Endodermal cell (in vitro differentiated cells): ENCODE data around the gene TP53. TPM values are rescaled to one million over a fixed set of nuclear protein-coding genes. Genes with fewer than 3 reads are reported as not detected.

ENCODE experiments used
- DNase-seq: peaks from one replicate; pipeline ENCODE4 v3.0.0-alpha.2; 2017
- H3K27ac ChIP-seq: 2 replicates; pipeline ENCODE4 v1.5.1; 2013; ENCODE audit warnings: mild to moderate bottlenecking, low read depth, low read length, moderate library complexity
- H3K27me3 ChIP-seq: 2 replicates; pipeline ENCODE4 v1.6.1; 2013; ENCODE audit warnings: mild to moderate bottlenecking, low read length, moderate library complexity; ENCODE audit not compliant: insufficient read depth, control insufficient read depth, poor library complexity, severe bottlenecking
- H3K36me3 ChIP-seq: 2 replicates; pipeline ENCODE4 v1.7.0; 2013; ENCODE audit warnings: mild to moderate bottlenecking, low read length, moderate library complexity; ENCODE audit not compliant: control insufficient read depth, insufficient read depth
- H3K4me1 ChIP-seq: one replicate; pipeline ENCODE4 v1.7.0; 2013; ENCODE audit warnings: low read length; ENCODE audit not compliant: control insufficient read depth, insufficient read depth
- H3K4me3 ChIP-seq: 2 replicates; pipeline ENCODE4 v1.5.1; 2013; ENCODE audit warnings: mild to moderate bottlenecking, low read length, moderate library complexity
- H3K9ac ChIP-seq: 2 replicates; pipeline ENCODE4 v1.6.1; 2013; ENCODE audit warnings: mild to moderate bottlenecking, low read length, moderate library complexity; ENCODE audit not compliant: poor library complexity, severe bottlenecking; ENCODE audit errors: extremely low read depth
- H3K9me3 ChIP-seq: 2 replicates; pipeline ENCODE4 v1.6.1; 2013; ENCODE audit warnings: mild to moderate bottlenecking, low read length, moderate library complexity; ENCODE audit not compliant: control insufficient read depth
- H3K27ac Mint-ChIP-seq: 2 replicates; pipeline ENCODE4 v1.8.0; 2020; ENCODE audit warnings: mixed read lengths
- H3K27me3 Mint-ChIP-seq: 2 replicates; pipeline ENCODE4 v1.8.0; 2021; ENCODE audit warnings: mild to moderate bottlenecking, mixed read lengths; ENCODE audit not compliant: insufficient read depth
- H3K36me3 Mint-ChIP-seq: 2 replicates; pipeline ENCODE4 v1.8.0; 2020; ENCODE audit warnings: low read depth, mixed read lengths
- H3K4me1 Mint-ChIP-seq: 2 replicates; pipeline ENCODE4 v1.8.0; 2020; ENCODE audit warnings: mixed read lengths
- H3K4me3 Mint-ChIP-seq: 2 replicates; pipeline ENCODE4 v1.8.0; 2020; ENCODE audit warnings: mild to moderate bottlenecking, moderate library complexity, mixed read lengths
- H3K9me3 Mint-ChIP-seq: 2 replicates; pipeline ENCODE4 v1.8.0; 2020; ENCODE audit warnings: mild to moderate bottlenecking, mixed read lengths
- CTCF ChIP-seq: fragments of 200-600 bp; sonication (generic); conservative IDR thresholded peaks from 2 replicates; pipeline ENCODE4 v1.5.0; 2021; ENCODE audit warnings: antibody characterized with exemption, mild to moderate bottlenecking
- WGBS, 2 experiments: methylation state at CpG; one replicate each; pipeline versions ENCODE4 v1.1.5 to v1.1.7; 2013; ENCODE audit warnings: missing lambda C conversion rate in 2 of 2, mixed read lengths in 1 of 2; ENCODE audit not compliant: insufficient coverage in 1 of 2, insufficient read length in 1 of 2; 5-methylcytosine and 5-hydroxymethylcytosine counted together
- total RNA-seq, 2 donors: library from RNA; stranded (reverse); fragmentation: NEBNext Ultra II Directional in 1 of 2; extraction: Animal tissue kit (Norgen Biotek cat#: 25700) in 1 of 2; gene quantifications; 2 replicates in 1 of 2; 3 replicates in 1 of 2; pipeline ENCODE4 v1.2.1, GENCODE V29; 2021

The TP53 gene
- total RNA-seq, 2 donors from 2014 or later: 113 to 130 TPM

DNA sequence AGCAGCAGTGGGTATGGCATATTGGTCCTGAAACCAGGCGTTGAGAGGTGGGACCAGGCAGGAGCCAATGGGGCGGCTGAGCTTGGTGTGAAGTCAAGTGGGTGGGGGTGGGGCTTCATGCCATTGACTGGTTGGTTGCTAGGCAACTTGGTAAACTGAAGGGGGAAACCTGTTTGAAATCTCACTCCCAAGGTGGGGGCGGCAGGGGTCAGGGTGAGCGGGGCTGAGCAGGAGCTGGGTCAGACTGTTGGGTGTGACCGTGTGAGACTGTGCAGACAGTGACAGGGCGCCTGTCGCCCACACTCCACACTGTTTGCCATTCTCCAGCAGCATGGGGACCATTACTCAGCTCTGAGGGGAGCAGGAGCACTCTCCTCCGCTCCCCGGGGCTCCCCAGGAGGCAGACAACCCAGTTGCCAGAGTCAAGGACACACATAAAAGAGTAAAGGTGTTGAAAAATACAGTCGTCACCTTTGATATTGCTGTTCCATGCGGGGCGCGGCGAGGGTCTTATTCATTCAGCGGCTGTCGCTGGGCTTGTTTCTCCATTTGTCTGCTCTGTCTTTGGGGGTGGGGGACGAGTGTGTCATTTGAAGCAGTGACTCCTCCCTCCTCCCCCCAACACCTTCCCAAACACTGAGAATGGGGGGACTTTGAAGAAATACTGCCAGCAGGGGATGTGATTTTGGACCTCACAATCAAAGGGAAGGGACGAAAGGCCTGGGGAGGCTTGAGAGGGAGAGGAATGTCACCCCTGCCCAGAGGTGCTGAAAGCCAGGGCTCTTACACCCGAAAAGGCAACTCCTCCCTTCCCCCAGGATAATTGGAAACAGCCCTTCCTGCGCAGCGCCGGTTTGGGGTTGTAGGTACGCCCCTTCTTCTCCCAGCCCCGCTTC, 16.5 kb upstream of the TP53 start:
- H3K27ac ChIP-seq: peak overlapping the region; percentile 83
- H3K9me3 Mint-ChIP-seq: no peaks in the 10 kb centered on the region
- peaks cover 8% of the 10 kb centered on the region for H3K36me3 Mint-ChIP-seq
- H3K9me3 ChIP-seq: no peaks in the 10 kb centered on the region
- H3K27ac Mint-ChIP-seq: peak overlapping the region; percentile 89
- peak; percentile 96 for DNase-seq
- TF ChIP-seq CTCF: no peak
- peaks cover 3% of the 10 kb centered on the region for H3K36me3 ChIP-seq
- peak overlapping the region; percentile 66 for H3K4me3 Mint-ChIP-seq
- H3K4me3 ChIP-seq: peak overlapping the region; percentile 85
- peaks cover 23% of the 10 kb centered on the region for H3K4me1 Mint-ChIP-seq
- peaks cover 6% of the 10 kb centered on the region for H3K4me1 ChIP-seq
- peak overlapping the region; percentile 48 for H3K9ac ChIP-seq
- peaks cover 28% of the 10 kb centered on the region for H3K27me3 Mint-ChIP-seq
- WGBS, 2 experiments: 15 to 19% methylated on average over 8 to 23 of the region's 24 CpGs
- peaks cover 14% of the 10 kb centered on the region for H3K27me3 ChIP-seq

GRCh38 chr17:7702776-7703175, 15.5 kb upstream of the TP53 start:
- H3K9ac ChIP-seq: no peak overlapping the region
- Mint-ChIP-seq H3K27me3 (peaks cover 28% of the 10 kb centered on the region), H3K27ac (no peak overlapping the region), H3K4me3 (no peak overlapping the region), H3K9me3 (no peaks in the 10 kb centered on the region), H3K4me1 (peaks cover 23% of the 10 kb centered on the region), H3K36me3 (peaks cover 13% of the 10 kb centered on the region)
- no peak for DNase-seq
- 92 to 96% methylated on average over 8 to 13 of the region's 13 CpGs for WGBS, 2 experiments
- H3K9me3 ChIP-seq: no peaks in the 10 kb centered on the region
- H3K4me1 ChIP-seq: peaks cover 6% of the 10 kb centered on the region
- peaks cover 8% of the 10 kb centered on the region for H3K36me3 ChIP-seq
- H3K27ac ChIP-seq: peak overlapping the region; percentile 62
- no peak overlapping the region for H3K4me3 ChIP-seq
- H3K27me3 ChIP-seq: peaks cover 14% of the 10 kb centered on the region
- TF ChIP-seq CTCF: no peak

DNA sequence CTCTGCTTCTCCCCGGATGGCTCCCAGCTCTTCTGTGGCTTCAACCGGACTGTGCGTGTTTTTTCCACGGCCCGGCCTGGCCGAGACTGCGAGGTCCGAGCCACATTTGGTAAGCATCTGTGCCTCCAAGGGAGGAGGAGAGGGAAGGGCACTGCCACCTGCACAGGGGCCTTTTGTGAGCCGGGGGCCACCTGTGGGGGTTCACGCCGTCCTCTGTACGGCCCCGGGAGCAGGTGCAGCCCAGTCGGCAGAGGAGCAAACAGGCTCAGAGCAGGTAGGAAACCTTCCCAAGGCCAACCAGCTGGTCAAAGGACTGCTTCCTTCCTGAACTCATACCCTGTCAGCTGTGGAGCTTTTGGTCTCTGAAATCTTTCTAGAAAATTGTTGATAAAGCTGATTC, 14.4 kb upstream of the TP53 start:
- no peak for DNase-seq
- peaks cover 6% of the 10 kb centered on the region for H3K4me1 ChIP-seq
- Mint-ChIP-seq H3K4me3 (no peak overlapping the region), H3K36me3 (peaks cover 19% of the 10 kb centered on the region), H3K27ac (no peak overlapping the region), H3K27me3 (peaks cover 21% of the 10 kb centered on the region), H3K9me3 (no peaks in the 10 kb centered on the region), H3K4me1 (peaks cover 22% of the 10 kb centered on the region)
- no peak overlapping the region for H3K9ac ChIP-seq
- peaks cover 11% of the 10 kb centered on the region for H3K36me3 ChIP-seq
- WGBS, 2 experiments: 96 to 100% methylated on average over 5 to 14 of the region's 14 CpGs
- no peak for TF ChIP-seq CTCF
- peaks cover 10% of the 10 kb centered on the region for H3K27me3 ChIP-seq
- no peak overlapping the region for H3K27ac ChIP-seq
- no peaks in the 10 kb centered on the region for H3K9me3 ChIP-seq
- H3K4me3 ChIP-seq: no peak overlapping the region
